GM18858 (cell line): Measurements from ENCODE around the gene ERC1.
"Not testable (repeated sequence)": the region's sequence is repeated elsewhere in the genome, so short reads cannot be mapped to it uniquely, and the experiment has no call there.

Experiments used
- ATAC-seq: cut with Tn5 transposase; IDR thresholded peaks from one replicate; pipeline ENCODE4 v1.9.1; 2021; ENCODE audit not compliant: unreplicated experiment

ERC1 gene

DNA sequence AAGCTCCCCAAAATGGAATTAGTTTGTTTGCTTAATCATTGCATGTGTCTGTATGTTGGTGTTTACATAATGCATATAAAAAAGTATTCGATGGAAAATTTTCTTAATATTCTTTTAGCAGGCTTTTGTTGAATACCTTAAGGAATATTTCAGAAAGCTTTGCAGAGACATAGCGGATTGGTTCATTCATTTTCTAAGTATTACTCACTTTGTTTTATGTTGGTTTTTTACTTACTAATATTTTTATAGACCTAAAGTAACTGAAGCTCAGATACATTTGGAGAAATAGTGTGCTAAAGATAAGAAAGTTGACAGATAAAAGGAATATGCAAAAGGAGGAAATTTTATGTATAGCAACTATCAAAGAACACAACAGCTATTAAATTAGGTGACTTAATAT, 191.0 kb downstream of the ERC1 start:
- ATAC-seq = no peak

DNA sequence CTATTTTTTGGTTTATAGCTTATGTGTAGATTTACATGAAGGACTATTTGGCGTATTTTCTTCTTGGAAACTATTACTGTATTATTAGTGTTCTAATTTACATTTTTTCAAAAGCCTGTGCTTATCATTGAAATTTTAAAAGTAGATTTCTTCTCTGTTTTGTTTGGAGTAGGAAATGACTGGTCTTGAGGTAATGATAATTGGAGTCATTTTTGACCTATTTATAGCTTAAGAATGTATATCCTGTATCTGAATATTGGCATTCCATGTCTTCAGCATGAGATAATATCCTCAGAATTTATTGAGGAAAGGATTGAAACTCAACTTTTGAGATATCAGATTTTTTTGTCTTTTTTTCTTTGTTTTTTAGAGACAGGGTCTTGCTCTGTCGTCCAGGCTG, 193.4 kb downstream of the ERC1 start:
- ATAC-seq = no peak

DNA sequence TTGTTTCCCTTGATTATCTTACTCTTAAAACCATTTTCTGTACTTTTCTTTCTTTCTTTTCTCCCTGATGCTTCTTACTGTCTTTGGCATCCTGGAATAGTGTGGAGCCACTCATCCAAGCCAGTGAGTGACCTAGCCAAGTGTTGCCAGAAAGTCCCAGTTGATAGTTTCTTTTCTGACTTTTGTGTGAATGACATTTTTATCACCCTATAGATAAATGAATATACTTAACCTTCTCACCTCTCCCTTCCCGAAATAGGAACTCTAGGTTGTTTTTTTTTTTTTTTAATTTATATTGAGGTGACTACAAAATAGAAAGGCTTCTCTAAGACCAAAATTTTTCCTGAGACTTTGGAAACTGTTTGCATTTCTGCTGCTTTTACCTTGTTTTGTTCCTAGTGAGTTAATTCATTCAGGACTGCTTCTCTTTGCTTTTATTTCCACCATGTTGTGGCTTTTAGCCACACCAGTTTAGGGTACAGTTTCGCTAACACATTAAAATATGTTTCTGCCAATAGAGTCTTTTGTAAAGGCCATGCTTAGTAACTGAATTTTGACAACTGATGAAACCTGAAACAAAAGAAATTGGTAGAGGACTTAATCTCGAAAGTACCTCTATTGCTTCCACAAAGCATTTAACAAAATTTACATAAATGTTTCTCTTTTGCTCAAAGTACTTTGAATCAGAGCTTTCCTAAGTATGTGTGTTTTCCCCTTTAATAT, 194.6 kb downstream of the ERC1 start:
- peak; percentile 66 for ATAC-seq

DNA sequence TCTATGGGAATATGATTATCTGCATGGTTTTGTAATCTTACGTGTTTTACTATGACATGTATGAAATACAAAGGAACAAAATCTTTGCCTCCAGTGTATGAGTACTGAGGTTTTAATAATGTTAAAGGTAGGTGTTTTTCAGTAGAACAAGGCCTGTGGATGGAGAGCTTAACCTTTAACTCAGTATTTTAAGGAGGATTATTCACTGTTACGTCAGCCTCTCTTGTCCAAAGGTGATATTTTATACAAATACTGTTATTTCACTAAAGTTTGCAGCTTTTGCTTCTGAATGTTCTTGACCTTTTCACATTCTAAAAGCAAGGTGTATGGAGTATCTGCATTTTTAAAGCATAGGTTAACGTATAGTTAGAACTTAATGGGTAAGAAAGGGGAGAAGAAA, 195.3 kb downstream of the ERC1 start:
- ATAC-seq = no peak

DNA sequence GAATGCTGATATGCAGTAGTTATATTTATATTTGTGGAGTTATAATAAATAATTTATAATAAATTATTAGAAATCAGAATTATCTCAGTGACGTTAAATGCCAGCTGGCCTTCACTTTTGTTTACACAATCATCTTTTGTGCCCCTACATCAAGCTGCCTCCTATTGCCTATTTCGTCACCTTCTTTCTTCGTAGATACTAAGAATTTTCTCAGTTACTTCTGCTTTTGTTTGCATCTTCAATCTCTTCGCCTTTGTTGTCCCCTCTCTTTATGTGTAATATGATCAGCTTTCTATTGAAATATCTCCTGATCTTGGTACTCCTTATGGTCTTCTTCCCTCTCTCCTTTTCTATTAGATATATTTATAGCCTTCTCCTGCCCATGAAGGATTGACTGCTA, 197.0 kb downstream of the ERC1 start:
- ATAC-seq = no peak

DNA sequence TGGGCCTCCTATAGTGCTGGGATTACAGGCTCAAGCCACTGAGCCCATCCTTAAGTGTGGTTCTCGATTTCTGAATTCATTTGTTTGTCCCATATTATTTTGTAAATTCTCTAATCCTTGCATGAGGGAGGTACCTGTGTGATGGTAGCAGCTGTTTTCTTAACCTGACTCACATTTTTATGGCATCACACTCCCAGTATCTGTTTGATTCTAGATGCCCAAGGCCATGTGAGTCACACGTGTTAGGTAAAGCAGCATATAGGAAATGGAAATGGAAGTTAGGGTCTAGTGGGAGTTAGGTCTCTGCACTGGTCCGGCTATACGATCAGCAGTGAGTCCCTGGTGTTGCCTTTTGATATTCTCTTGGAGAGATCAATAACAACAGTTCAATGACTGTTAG, 198.1 kb downstream of the ERC1 start:
- no peak for ATAC-seq

DNA sequence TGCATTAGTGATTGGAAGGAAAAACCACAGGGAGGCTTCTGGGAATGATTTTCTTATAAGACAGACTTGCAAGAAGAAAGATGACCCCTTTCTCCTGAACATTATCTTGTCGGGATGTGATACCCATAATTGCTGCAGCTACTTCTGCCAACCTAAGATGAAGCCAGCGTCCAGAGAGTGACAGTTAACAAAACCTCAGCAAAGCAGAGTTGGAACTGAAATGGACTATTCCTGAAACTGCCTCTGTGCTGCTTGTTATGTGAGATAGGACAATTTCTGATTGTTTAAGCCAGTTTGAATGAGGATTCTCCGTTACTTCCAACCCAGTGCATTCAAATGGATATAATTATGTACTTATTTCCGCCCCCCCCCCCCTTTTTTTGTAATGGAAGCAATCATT, 204.5 kb downstream of the ERC1 start:
- no peak for ATAC-seq

DNA sequence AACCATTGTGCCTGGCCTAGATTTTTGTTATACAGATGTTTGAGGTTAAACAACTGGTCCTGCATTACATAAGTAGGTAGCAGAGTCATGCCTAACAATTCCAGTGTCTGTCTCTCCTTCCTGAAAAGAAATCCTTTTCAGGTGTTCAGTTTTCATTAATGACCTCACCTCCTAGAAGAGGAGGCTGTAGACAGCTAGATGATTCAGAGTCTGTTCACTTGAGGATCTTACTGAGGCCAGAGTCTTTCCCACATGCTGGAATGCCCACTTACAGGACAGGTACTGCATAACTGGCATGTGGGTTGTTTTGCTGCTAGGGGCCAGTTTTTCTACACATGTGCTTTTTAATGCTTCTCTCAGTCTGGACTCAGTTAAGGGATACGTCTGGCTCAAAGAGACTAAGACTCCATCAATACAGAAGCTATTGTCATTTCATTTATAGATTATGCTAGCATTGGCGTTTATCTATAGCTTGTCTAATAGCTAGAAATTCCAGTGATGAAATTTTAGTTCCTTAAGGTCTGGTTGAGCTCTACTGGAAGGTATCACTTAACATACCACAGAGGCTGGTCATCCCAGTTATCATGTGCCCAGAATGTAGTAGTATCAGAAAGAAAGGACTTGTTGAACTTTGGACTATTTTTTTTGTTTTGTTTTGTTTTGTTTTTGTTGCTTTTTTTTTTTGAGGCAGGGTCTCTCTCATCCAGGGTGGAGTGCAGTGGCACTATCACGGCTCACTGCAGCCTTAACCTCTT, 206.4 kb downstream of the ERC1 start:
- ATAC-seq = no peak

DNA sequence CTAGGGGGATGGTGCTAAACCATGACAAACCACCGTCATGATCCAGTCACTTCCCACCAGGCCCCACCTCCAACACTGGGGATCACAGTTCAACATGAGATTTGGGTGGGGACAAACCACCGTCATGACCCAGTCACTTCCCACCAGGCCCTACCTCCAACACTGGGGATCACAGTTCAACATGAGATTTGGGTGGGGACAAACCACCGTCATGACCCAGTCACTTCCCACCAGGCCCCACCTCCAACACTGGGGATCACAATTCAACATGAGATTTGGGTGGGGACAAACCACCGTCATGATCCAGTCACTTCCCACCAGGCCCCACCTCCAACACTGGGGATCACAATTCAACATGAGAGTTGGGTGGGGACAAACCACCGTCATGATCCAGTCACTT, 207.8 kb downstream of the ERC1 start:
- ATAC-seq = not testable (repeated sequence)

DNA sequence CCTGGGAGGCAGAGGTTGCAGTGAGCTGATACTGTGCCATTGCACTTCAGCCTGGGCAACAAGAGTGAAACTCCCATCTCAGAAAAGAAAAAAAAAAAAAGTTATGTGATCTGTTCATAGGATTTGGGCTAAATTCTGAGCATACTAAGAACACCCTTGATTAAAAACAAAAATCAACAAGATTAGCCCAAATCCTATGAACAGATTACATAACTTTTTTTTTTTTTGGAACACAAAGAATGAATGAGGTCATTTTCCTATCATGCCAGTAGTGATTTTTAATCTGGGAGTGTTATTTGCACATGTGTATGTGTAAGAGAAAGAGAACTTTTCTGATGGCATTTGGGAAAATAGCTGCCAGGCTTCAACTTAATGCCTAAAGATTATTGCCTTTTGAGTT, 208.7 kb downstream of the ERC1 start:
- ATAC-seq = no peak

DNA sequence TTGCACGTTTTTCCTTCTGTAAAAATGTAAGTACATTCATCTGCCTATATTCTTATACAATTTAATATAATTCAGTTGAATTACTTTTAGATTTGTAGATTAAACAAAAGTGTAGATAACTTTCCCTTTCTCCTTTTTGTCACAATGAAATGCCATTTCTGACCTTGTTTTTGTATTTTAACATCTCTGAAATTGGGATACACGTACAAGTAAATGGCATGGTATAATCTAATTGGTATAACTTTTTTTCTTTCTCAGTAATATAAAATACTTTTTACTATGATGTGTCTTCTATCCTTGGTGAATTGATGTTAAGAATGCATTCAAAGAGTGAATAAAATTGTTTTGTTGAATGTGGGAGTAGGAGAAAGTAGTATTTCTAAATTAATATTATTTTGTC, 210.0 kb downstream of the ERC1 start:
- no peak for ATAC-seq

DNA sequence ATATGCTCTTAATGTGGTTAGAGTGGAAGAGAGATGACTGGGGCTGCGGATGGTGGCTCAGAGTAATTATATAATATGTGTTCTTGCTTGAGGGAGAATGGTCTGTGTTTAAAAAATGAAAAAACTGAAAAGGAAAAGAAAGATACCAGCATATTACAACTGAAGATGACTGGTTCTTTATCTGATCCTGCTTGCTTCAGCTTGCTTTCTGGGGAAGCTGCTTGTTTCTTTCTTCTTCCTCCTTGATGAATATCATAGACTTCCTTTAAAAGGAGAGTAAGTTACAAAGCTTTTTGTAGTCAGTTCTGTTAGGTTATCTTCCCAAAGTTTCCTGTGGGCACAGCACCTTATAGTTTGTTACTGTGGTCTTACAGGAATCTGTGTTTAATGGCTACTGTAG, 210.9 kb downstream of the ERC1 start:
- ATAC-seq = no peak

DNA sequence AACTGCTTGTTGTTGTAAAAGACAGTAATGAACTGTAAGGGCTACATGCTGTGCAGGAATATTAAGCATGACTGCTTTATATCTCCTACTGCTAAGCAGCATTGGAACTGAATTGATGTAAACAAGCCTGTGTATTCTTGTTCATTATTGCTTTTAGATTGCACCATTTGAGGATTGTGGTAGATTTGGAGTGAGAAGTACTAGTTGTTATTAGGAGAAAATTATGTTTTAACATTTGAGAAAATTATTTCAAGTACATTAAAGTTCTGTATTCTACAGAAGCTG, 212.7 kb downstream of the ERC1 start:
- ATAC-seq = no peak

DNA sequence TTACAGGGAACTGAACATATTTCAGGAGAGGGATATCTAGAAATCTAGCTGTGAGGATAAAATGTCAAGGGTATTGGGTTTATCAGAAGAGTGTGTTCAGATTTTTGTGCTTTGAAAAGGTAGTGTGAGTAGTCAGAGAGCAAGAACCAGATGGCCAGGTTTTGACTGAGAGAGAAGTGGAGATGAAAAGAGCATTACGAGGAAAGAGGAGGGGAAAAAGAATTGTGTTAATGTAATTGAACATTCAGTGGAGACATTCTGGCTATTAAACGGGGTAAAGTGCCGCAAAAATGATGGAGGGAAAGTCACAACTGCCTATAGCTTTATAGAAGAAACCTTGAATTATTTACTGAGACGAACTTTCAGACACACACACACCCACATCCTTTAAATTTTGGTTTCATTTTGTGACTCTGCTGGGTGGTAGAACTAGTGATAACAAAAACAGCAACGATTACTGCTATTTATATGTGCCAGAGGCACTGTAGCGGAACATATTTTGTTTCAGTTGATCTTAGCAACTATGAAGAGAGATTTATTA, 213.6 kb downstream of the ERC1 start:
- ATAC-seq = peak; percentile 71

DNA sequence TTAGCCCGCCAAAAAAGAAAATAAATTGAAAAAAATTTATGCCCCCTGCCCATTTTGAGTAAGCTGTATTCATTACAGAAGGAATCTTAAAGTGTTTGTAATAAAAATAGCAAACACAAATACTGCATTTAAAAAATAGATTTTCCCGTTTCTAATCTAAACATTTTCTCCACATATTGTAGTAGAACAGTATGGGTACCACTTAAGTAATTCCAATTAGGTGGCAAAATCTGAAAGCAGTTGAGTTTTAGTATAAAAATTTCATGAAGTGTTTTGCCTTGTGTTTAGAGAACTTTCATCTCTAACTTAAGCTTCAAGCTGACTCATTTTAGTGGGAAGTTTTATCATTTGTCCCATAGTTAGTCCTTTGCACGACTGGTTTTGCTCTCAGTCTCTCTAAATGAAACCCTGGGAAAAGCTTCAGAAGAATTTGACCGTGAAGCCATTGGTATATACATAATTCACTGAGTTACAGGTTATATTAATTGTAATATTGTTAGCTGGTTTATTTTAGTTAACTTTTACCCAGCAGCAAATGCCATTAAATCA, 214.6 kb downstream of the ERC1 start:
- ATAC-seq = no peak

DNA sequence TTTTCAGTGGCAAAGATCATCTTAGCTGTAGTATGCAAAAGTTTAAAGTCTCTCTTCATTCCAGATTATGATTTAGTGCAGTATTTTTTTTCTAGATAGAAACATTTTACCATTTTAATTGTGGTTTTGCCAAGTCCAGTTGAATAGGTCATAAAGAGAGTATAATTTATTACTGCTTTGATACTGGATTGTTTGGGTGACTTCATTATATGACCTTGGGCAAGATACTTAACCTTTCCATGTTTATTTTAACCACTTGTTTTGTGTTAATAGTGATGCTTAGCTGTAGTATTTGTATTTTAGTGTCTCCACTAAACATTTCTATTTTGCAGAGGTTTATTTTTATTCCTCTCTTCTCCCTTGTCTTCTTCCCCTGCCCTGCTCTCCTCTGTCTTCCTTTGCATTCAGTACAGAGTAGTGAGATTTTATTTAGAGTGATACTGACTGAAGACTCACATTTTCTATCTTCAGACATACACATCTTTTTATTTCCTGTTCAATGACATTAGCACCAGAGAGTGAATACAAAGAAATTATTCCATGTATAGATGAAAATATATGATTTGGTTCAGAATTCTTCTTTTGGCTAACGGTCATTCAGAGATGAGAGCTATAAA, 215.2 kb downstream of the ERC1 start:
- no peak for ATAC-seq

DNA sequence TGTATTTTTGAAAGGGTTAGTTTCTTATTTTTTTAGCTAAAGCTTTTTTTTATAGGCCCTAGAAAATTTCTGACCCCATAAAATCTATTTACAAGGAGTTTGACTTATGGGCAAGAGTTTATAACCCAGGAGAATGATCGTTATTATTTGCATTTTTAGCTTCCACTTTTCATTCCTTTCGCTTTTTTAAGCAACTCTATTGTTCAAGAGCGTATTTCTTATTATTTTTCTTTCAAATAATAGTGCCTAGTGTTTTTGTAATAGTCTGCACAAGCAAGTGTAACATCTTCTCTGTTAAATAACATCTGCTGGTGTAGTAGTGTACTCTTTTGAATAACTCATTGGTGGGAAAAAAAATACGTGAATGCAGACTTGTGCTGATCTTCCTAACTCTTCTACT, 216.3 kb downstream of the ERC1 start:
- no peak for ATAC-seq

DNA sequence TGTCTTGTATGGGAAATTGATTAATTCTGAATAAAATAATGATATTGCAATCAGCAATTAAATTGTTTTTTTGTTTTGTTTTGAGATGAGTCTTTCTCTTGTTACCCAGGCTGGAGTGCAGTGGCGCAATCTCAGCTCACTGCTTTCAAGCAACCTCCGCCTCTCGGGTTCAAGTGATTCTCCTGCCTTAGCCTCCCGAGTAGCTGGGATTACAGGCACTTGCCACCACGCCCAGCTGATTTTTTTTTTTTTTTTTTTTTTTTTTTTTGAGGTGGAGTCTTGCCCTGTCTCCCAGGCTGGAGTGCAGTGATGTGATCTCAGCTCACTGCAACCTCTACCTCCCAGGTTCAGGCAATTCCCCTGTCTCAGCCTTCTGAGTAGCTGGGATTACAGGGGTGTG, 217.7 kb downstream of the ERC1 start:
- not testable (repeated sequence) for ATAC-seq

DNA sequence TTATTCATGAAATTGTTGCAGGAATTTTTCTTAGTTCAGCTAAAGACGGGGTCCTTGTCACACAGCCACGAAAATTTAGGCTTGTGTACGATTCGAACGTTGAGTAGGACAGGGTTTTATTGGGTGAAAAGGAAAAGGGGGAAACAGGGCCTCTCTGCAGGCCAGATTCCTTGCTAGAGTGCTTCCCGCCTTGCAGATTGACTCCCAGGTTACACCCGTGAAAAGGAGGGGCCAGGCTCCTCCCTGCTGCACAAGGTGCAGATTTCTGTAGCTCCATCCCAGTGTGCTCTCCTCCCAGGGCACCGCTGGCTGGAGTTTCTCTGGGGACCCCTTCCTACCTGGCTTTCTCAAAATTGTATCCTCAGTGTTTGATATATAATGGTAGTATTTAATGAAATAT, 221.5 kb downstream of the ERC1 start:
- no peak for ATAC-seq

DNA sequence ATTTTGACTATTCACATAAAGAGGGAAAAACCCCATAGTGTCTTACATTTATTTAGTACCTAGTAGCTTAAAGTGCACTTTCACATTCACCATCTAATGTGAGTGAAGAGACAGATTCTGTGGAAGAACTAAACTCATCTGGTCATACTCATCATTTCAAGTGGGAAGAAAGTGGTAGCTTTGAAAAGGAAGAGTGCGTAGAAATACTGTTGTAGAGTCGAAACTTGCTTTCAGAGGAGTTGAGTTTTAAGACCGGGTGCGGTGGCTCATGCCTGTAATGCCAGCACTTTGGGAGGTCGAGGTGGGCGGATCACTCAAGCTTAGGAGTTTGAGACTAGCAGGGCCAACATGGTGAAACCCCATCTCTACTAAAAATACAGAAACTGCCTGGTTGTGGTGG, 222.2 kb downstream of the ERC1 start:
- ATAC-seq = no peak

DNA sequence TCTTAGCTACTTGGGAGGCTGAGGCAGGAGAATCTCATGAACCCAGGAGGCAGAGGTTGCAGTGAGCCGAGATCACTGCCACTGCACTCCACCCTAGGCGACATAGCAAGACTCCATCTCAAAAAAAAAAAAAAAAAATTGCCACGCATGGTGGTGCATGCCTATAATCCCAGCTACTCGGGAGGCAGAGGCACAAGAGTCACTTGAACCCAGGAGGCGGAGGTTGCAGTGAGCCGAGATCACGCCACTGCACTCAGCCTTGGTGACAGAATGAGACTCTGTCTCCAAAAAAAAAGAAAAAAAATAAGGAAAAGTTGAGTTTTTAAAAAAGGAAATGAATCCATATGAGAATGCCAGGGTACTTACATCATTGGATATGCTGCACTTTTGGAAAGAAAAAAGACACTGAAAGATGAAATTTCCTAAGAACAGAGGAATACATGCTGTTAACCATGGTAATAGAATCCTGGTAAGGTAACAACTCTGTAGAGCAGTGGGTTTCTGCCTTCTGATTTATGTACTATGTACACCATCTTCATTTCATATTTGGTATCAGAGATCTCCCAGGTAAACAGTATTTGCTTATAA, 222.7 kb downstream of the ERC1 start:
- no peak for ATAC-seq

DNA sequence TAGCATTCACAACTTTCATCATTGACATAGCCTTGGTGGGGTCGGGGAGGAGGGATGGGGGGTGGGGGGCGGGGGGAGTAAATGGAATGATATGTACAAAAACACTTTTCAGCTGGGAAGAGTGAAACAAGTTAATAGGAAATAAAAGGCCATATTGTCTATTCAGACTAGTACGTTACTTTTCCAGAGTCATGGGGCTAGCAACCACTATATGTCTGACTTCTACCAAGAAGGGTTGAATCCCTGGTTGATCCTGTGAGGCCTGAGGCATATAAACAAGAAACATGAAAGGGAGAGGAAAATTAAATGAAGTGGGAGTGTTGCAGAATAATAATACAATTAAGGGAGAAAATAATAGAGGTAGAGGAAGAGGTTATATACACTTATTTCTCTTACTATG, 225.5 kb downstream of the ERC1 start:
- no peak for ATAC-seq
